NCI-H69 (cell line): ENCODE data around the gene BTBD9.

Experiments
- DNase-seq: peaks from one replicate; lab custom pipeline; 2025; lab: John Stamatoyannopoulos, UW

Gene BTBD9

DNA sequence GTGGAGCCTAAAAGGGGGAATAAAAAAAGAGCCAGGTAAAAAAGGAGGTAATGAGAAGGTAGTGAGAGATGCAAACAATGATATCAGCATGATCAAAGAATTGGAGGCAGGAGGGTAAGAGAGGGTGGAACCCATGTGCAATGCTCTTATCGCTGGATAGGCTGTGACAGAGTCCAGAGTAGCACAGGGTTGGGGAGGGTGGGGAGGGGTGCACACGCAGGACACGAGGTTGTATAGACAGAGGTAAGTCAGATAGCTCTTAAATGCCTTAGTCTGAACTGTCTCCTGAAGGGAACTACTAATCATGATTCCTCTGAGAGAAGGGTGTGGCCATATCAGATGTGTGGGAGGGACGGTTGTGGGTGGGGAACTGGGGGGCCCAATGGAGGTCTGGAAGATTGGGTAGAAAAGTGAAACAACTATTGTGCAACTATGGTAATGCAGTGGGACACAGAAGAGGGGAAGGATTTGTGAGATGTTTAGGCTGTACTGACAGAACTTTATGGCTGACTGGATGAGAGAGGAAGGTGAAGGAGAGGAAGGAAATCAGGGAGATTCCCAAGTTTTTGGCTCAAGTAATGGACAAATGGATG is 354.8 kb downstream of the BTBD9 start:
- no peak for DNase-seq

DNA sequence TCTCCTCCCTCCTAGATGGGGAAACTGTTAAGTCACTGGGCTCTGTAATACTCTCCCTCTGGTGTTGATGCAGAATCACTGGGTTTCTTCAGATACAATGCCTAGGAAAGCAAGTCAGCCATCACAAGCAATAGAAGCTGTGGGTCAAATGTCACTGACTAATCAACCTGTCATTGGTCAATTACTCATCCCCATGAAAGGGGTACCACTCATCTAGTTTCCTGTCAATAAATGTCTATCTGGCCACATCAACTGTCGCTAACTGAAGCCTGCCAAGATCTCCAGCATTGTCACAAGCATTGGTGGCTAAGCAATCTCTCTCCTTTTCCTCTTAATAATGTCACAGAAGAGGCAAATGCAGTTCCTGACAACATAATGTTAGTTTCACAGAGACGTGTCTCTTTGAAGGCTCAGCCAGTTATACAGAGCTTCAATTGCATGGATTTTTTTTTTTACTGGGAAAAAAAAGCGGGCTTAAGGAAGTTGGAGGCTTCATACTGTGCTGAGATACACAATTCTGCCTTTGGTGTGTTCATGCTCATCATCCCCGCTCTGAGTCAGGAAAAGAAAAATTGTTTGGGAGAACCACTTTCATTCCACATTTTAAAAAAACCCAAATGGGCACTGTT is 355.9 kb downstream of the BTBD9 start:
- no peak for DNase-seq

DNA sequence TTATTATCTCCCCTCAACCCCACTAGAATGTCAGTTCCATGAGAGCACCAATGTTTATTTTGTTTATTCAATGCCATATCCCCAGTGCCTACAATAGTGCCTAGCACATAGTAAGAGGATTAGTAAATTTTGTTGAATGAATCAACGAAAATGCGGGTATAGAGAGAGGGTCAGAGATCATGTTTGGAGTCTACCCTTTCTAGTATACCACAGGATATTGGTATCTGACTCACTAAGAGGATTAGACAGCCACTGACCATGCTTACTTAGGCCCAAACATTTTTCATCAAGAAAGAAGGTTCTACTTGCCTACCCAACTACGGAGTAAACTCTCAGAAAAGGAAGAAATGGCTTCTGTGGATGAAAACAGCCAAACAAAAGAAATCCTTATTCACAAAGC is 356.8 kb downstream of the BTBD9 start:
- DNase-seq = no peak

- DNase-seq = no peak
Observed at GRCh38 chr6:38281126-38281525, 358.6 kb downstream of the BTBD9 start.

DNA sequence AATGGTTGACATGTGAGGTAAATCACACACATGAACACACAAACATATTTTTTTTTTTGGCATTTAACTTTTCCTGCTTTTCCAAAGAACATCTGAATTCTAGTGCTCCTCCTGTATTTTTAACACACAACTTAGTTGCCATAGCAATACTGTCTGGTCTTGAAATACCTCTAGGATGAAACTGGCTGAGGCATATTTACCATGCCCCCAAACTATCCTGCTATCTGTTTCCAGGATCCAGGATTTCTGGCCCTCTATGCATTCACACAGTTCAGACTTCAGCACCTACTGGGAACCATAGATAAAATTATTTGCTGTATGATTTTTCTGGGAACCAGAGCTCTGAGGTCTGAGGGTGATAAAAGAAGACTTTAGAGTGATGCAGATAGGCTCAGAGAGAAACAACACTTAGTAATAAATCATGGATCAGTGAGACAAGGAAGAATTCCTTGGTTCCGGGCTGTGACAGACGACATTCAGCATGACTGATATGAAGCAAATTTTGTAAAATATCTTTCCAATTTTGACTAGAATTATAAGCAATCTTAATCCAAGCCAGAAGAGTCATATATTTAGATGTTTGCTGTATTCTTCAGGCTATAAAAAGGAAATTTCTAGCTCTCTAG is 359.7 kb downstream of the BTBD9 start:
- no peak for DNase-seq

DNA sequence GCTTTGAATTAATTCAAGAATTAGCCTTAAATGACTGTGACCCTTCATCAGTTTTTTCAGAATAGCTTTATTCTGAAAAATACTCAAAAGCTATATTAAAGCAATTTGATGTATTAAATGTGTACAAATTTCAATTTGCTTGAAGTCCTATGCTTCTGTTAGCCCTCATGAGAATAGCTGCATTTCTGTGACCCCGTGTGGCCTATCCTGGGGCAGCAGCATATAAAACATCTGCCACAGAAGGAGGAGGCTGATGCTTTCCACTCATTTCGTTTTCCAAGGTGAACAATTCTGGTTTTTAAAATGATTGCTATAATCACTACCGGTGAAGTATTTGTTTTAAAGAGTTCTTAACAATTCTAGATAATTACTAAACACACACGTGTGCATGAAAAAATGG is 360.3 kb downstream of the BTBD9 start:
- DNase-seq = no peak

DNA sequence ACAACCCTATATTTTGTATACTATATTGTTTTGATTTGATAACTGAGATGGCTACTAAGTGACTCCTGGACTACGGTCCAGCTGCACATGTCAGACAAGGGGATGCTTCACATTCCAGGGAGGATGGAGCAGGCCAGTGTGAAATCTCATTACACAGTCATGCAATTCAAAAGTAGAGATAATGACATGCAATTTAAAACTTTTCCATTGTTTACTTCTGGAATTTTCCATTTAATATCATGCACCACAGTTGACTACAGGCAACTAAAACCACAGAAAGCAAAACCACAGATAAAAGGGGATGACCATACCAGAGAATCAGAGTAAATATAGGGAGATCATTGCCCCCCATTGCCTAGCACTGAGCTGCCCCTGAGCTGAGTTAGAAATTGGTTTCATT is 366.4 kb downstream of the BTBD9 start:
- DNase-seq = no peak

DNA sequence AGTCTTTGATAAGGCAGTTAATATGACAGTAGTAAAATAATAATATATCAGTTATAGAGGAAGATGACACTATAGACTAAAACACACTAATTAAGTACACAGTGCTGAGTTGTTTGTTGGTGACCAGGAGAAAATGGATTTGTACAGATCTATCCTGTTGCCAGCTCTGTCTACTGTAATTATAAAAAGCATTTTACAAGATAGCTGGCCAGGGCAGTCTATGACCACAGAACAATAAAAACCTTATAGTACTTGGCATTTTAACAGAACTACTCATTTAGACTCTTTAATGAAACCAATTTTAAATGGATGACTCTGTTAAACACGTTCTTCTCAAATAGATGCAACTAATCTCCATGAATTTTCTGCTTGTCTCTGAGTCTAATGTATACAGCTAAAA is 367.5 kb downstream of the BTBD9 start:
- DNase-seq = no peak

GRCh38 chr6:38271081-38271480 is 368.6 kb downstream of the BTBD9 start:
- no peak for DNase-seq

GRCh38 chr6:38270367-38270766 is 369.4 kb downstream of the BTBD9 start:
- DNase-seq = no peak

- no peak for DNase-seq
Observed at GRCh38 chr6:38269461-38270172, 370.1 kb downstream of the BTBD9 start.

GRCh38 chr6:38268342-38268741 is 371.4 kb downstream of the BTBD9 start:
- no peak for DNase-seq

GRCh38 chr6:38266921-38267354 is 372.8 kb downstream of the BTBD9 start:
- no peak for DNase-seq

DNA sequence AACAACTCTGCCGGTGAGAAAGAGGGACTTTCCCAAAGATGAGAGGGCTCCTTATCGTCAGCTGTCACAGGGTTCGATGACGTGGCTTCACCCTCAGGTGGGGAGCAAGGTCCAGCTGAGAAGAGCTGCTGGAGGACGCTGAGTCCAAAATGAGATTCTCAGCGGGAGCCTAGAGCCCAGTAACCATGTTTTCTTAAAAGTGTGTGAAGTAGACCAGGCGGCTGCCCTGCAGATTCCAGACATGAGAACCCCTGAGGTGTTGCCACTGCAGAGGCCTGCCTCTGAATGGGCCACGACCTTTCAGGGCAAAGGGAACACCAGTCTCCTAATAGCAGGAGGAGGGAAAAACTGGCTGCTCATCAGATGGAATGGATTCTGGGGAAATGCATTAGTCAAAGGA is 375.1 kb downstream of the BTBD9 start:
- no peak for DNase-seq

DNA sequence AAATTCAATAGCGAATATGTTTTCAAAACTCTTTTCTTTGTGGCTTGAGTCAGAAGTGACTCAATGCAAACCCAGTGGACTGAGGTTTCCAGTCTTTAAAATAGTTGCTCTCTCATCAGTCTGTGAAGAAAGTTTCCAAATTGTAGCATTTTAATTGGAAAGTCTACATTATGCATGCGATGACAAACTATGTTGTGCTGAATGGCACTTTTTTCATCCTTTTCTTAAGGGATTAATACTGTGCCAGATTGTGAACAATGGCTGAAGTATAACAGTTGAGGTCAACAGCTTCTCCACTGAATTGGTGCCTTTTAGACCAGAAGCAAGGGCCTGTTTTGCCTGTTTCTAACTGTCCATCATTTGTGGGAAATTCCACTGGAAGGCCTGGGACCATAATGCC is 377.1 kb downstream of the BTBD9 start:
- no peak for DNase-seq

- no peak for DNase-seq
Observed at GRCh38 chr6:38262026-38262425, 377.7 kb downstream of the BTBD9 start.

DNA sequence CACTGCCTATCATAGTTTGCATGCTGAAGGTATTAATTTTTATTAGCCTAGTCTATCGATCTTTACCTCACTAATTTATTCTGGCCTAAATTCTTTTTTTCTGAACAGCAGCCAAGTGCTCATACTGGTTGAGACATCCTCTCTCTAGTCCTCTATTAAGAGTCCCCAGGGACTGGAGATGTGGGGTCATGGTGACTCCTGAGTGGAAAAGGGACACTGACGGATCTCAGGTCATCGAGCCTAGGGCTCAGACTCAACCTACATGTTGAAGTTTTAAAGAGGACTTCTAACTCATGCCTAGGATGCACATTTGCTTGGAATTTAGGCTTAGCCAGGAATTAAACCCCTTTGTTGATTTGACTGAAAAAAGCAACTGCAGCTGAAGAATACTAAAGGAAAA is 378.1 kb downstream of the BTBD9 start:
- DNase-seq = peak; percentile 86

DNA sequence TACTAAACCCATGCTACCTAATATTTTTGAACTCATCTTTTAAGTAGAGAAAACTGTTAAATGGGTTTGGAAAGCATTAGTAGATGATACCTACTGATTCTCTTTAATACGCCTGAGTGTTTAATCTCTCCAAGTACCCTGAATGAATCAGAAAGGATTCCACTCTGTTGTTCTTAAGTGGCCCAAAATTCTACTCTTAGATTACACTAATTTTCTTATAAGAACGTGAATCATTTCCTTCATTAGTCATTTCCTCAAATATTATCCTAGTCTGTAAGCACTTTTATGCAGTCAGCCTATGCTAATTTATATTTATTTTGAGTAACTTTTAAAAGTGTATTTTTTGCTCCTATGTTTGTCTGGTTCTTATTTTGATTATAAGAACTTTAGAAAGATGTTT is 380.0 kb downstream of the BTBD9 start:
- DNase-seq = no peak

DNA sequence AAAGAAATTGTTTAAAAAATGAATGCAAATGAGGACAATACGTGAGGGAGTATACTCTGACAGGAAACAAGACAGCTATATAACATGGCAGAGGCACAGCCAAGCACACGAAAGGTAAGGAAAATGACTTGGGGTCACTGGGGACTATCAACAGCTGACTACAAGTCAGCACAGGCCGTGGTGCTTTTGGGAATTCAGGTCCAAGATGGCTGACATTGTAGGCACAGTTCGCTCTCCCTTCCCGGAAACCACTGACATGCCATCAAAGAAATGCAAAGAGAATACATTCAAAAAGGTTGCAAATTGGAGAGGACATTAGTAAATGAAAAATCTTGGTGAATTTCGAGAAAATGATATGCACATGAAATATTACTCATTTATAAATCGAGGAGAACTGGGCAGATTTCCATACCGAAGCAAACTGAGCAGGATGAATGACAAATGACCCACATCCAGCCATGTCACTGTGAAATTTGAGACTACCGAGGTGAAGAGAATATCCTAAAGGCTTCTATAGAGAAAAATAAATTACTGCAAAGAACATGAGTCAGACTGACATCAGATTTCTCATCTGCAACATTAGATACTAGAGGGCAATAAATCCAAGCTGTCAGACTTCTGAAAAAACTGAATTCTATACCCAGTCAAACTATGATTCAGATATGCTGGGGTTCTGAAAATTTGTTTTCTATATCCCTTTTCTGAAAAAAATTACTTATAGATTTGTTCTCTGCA is 391.1 kb downstream of the BTBD9 start:
- DNase-seq = peak; percentile 61

DNA sequence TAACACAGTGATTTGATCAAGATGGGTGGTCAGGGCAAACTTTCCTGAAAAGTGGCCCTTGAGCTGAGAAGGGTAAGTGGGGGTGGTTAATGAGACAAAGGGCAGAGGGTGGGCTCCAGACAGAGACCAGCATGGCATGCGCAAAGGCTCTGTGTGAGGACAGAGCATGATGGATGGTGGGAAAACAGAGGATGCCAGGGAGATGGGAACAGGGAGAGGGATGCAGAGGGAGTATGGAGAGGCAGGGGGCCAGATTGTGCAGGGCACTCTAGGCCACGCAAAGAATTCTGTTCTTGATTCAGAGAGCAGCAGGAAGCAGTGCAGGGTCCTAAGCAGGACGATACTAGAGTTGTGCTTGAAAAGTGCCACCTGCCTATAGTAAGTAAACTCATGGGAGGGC is 394.4 kb downstream of the BTBD9 start:
- DNase-seq = peak; percentile 28

DNA sequence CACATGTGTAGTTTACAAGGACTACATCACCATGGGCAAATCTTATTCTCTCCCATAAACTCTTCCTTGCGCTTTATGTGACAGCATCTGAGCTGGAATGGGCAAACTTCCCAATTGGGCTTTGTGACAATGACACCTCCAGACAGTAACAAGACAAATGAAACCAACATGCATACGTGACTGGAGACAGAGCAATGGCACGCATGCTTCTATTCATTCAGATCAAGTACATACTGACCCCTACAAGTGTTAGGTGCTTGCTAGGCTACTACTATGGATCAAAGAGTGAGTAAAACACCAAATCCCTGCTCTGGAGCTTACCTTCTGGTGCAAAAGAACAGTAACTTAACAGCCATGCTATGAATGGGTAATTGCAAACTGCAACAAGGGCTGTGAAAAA is 394.9 kb downstream of the BTBD9 start:
- DNase-seq = no peak

GRCh38 chr6:38241200-38241871 is 398.4 kb downstream of the BTBD9 start:
- no peak for DNase-seq
